Gastroesophageal sphincter (tissue), 4 donors: ENCODE data around the gene NBEA. TPM values are rescaled to one million over a fixed set of nuclear protein-coding genes. Genes with fewer than 3 reads are reported as not detected.

Source experiments
- ATAC-seq: fragments of 150-250 bp; one replicate; pipeline ENCODE4 v1.9.1; 2016; ENCODE audit warnings: mild to moderate bottlenecking, moderate library complexity
- H3K27ac ChIP-seq, 4 donors: fragments of 200-600 bp; sonication (generic) in 3 of 4; 1 replicate in 3 of 4; 2 replicates in 1 of 4; pipeline ENCODE4 v1.5.1; 2016 to 2019
- H3K27me3 ChIP-seq: fragments of 200-600 bp; sonication (generic); one replicate; pipeline ENCODE4 v1.5.1; 2019
- H3K36me3 ChIP-seq, 2 donors: fragments of 200-600 bp; sonication (generic); one replicate each; pipeline ENCODE4 v1.5.1; 2019; ENCODE audit warnings: control low read depth in 1 of 2
- H3K4me1 ChIP-seq, 3 donors: fragments of 200-600 bp; sonication (generic); 1 replicate in 2 of 3; 2 replicates in 1 of 3; pipeline ENCODE4 v1.5.1; 2016 to 2019; ENCODE audit warnings: control low read depth in 2 of 3
- H3K4me3 ChIP-seq, 2 donors: fragments of 200-600 bp; sonication (generic); one replicate each; pipeline ENCODE4 v1.5.1; 2019; ENCODE audit warnings: mild to moderate bottlenecking in 1 of 2, moderate library complexity in 1 of 2
- H3K9me3 ChIP-seq, 3 donors: fragments of 200-600 bp; sonication (generic); one replicate each; pipeline ENCODE4 v1.5.1; 2017 to 2019; ENCODE audit warnings: control low read depth in 2 of 3
- CTCF ChIP-seq, 4 experiments: fragments of 200-600 bp in 2 of 4; fragments of 450-650 bp in 2 of 4; sonication (generic) in 1 of 4; IDR thresholded peaks; one replicate each; pipeline ENCODE4 v1.5.1; 2017 to 2019; ENCODE audit warnings: antibody characterized with exemption in 4 of 4, mild to moderate bottlenecking in 2 of 4, moderate library complexity in 2 of 4
- EP300 ChIP-seq: sonication (generic); formaldehyde crosslinking; IDR thresholded peaks from one replicate; pipeline ENCODE4 v1.6.1; 2017; ENCODE audit warnings: antibody characterized with exemption, mild to moderate bottlenecking
- POLR2A ChIP-seq, 2 donors: fragments of 450-650 bp; IDR thresholded peaks; one replicate each; pipeline ENCODE4 v1.6.1; 2017; ENCODE audit warnings: antibody characterized with exemption in 2 of 2, mild to moderate bottlenecking in 2 of 2, moderate library complexity in 1 of 2
- POLR2AphosphoS5 ChIP-seq: sonication (generic); formaldehyde crosslinking; IDR thresholded peaks from one replicate; pipeline ENCODE4 v1.6.1; 2017; ENCODE audit warnings: antibody characterized with exemption
- WGBS, 2 donors: methylation state at CpG; one replicate each; pipeline ENCODE4 v1.1.5; 2018; ENCODE audit warnings: low coverage in 1 of 2; 5-methylcytosine and 5-hydroxymethylcytosine counted together
- total RNA-seq, 4 donors: library from RNA; depleted of rRNA; stranded (reverse); fragments of >200 nt; gene quantifications; one replicate each; pipeline ENCODE4 v1.1.0, GENCODE V29; 2016

The NBEA gene
- total RNA-seq, 4 donors from 2014 or later: 24.8 to 52.1 (median 35.4) TPM

GRCh38 chr13:35179920-35180663 lies 238.0 kb downstream of the NBEA start:
- WGBS, 2 donors: 47 to 69% methylated on average over 3 of the region's 3 CpGs

GRCh38 chr13:35190241-35190640 lies 248.2 kb downstream of the NBEA start:
- WGBS, 2 donors: 88 to 93% methylated on average over 1 to 2 of the region's 2 CpGs
- Histone ChIP-seq H3K4me3 (no peak overlapping the region), H3K27me3 (no peaks in the 10 kb centered on the region), H3K27ac (no peak overlapping the region), H3K4me1 (no peaks in the 10 kb centered on the region), H3K36me3 (peaks cover 0 to 8% of the 10 kb centered on the region in 2 donors), H3K9me3 (peaks cover 0 to 11% (median 0%) of the 10 kb centered on the region in 3 donors)
- ATAC-seq: no peak
- no peak for TF ChIP-seq POLR2AphosphoS5
- no peak for TF ChIP-seq CTCF (IDR thresholded peaks at IDR 0.05)
- no peak for TF ChIP-seq POLR2A (IDR thresholded peaks at IDR 0.05)
- no peak for TF ChIP-seq EP300

More at GRCh38 chr13:35179920-35180663, 238.0 kb downstream of the NBEA start:
- TF ChIP-seq EP300 (no peak), CTCF (IDR thresholded peaks at IDR 0.05) (no peak), POLR2AphosphoS5 (no peak), POLR2A (IDR thresholded peaks at IDR 0.05) (no peak)
- Histone ChIP-seq H3K4me3 (no peak overlapping the region), H3K27ac (no peak overlapping the region), H3K36me3 (peaks cover 0 to 25% of the 10 kb centered on the region in 2 donors), H3K9me3 (no peaks in the 10 kb centered on the region), H3K4me1 (peaks cover 0 to 4% (median 0%) of the 10 kb centered on the region in 3 donors), H3K27me3 (no peaks in the 10 kb centered on the region)
- no peak for ATAC-seq

- Histone ChIP-seq H3K9me3 (peaks cover 0 to 11% (median 0%) of the 10 kb centered on the region in 3 donors), H3K4me3 (no peak overlapping the region), H3K4me1 (no peaks in the 10 kb centered on the region), H3K27me3 (no peaks in the 10 kb centered on the region), H3K36me3 (peaks cover 0 to 12% of the 10 kb centered on the region in 2 donors), H3K27ac (no peak overlapping the region)
- WGBS, 2 donors: 67 to 86% methylated on average over 2 of the region's 2 CpGs
- ATAC-seq: no peak
- TF ChIP-seq EP300 (no peak), CTCF (IDR thresholded peaks at IDR 0.05) (no peak), POLR2AphosphoS5 (no peak), POLR2A (IDR thresholded peaks at IDR 0.05) (no peak)
Measured at GRCh38 chr13:35191883-35192282, 249.8 kb downstream of the NBEA start.

GRCh38 chr13:35198613-35199200 lies 256.6 kb downstream of the NBEA start:
- TF ChIP-seq POLR2AphosphoS5: no peak
- no peak for TF ChIP-seq EP300
- no peak for TF ChIP-seq POLR2A (IDR thresholded peaks at IDR 0.05)
- no peak for TF ChIP-seq CTCF (IDR thresholded peaks at IDR 0.05)
- Histone ChIP-seq H3K27ac (no peak overlapping the region), H3K36me3 (peaks cover 0 to 19% of the 10 kb centered on the region in 2 donors), H3K4me3 (no peak overlapping the region), H3K4me1 (no peaks in the 10 kb centered on the region), H3K9me3 (no peaks in the 10 kb centered on the region), H3K27me3 (no peaks in the 10 kb centered on the region)
- 88 to 95% methylated on average over 8 of the region's 8 CpGs for WGBS, 2 donors
- no peak for ATAC-seq
